Activated CD4-positive, alpha-beta T cell treated with anti-CD3 and anti-CD28 coated beads, Interleukin-2, amount 50 U/mL, for 24 hours (primary cell): ENCODE measurements around the gene LIMK2.
"Not testable (repeated sequence)": the region's sequence is repeated elsewhere in the genome, so short reads cannot be mapped to it uniquely, and the experiment has no call there.

ENCODE experiments used
- DNase-seq, 2 donors: peaks; one replicate each; pipeline ENCODE4 v3.0.0-alpha.2; 2020; ENCODE audit warnings: low read depth in 1 of 2, low spot score in 1 of 2

The LIMK2 gene

GRCh38 chr22:31211862-31212730 lies at the start of gene LIMK2:
TSS of gene LIMK2 (plus strand) at chr22:31212298. CDS start at chr22:31212409, 111 bp downstream.
- peak; percentile 93 to 95 for DNase-seq

GRCh38 chr22:31170971-31171370 lies 41.1 kb upstream of the LIMK2 start:
- no peak for DNase-seq

- not testable (repeated sequence) for DNase-seq
These were observed 40.4 kb upstream of the LIMK2 start for GRCh38 chr22:31171734-31172133.

- no peak for DNase-seq
These were observed 38.5 kb upstream of the LIMK2 start for GRCh38 chr22:31173386-31174145.

GRCh38 chr22:31176923-31177322 lies 35.2 kb upstream of the LIMK2 start:
- DNase-seq = no peak

- DNase-seq = no peak
These were observed 34.5 kb upstream of the LIMK2 start for GRCh38 chr22:31177420-31178162.

GRCh38 chr22:31178859-31179258 lies 33.2 kb upstream of the LIMK2 start:
- no peak for DNase-seq

GRCh38 chr22:31179345-31179744 lies 32.8 kb upstream of the LIMK2 start:
- no peak for DNase-seq

- no peak for DNase-seq
These were observed 28.1 kb upstream of the LIMK2 start for GRCh38 chr22:31184015-31184414.

GRCh38 chr22:31185056-31185455 lies 27.0 kb upstream of the LIMK2 start:
- DNase-seq = no peak

GRCh38 chr22:31187627-31188026 lies 24.5 kb upstream of the LIMK2 start:
- DNase-seq = no peak

- DNase-seq = no peak
These were observed 19.6 kb upstream of the LIMK2 start for GRCh38 chr22:31192513-31192912.

- DNase-seq = no peak
These were observed 19.0 kb upstream of the LIMK2 start for GRCh38 chr22:31193092-31193491.

GRCh38 chr22:31194681-31195080 lies 17.4 kb upstream of the LIMK2 start:
- DNase-seq = not testable (repeated sequence)

GRCh38 chr22:31199187-31199586 lies 12.9 kb upstream of the LIMK2 start:
- DNase-seq = no peak

- not testable (repeated sequence) for DNase-seq
These were observed 7.6 kb upstream of the LIMK2 start for GRCh38 chr22:31204352-31204984.

GRCh38 chr22:31205059-31205458 lies 7.0 kb upstream of the LIMK2 start:
- DNase-seq = not testable (repeated sequence)

GRCh38 chr22:31206460-31206859 lies 5.6 kb upstream of the LIMK2 start:
- not testable (repeated sequence) for DNase-seq

GRCh38 chr22:31206896-31207687 lies 5.0 kb upstream of the LIMK2 start:
- DNase-seq = no peak
